Upper lobe of right lung (tissue), 1 donor: Measurements from ENCODE around the gene FOXP1. TPM values are rescaled to one million over a fixed set of nuclear protein-coding genes. Genes with fewer than 3 reads are reported as not detected.

Experiments used
- ATAC-seq: fragments of 200-7000 bp; cut with Tn5 transposase; one replicate; pipeline ENCODE4 v1.9.1; 2020; ENCODE audit warnings: mild to moderate bottlenecking, moderate library complexity
- DNase-seq: peaks from one replicate; pipeline ENCODE4 v3.0.0-alpha.2; 2020
- H3K27ac ChIP-seq: fragments of 200-600 bp; one replicate; pipeline ENCODE4 v1.8.0; 2022
- H3K27me3 ChIP-seq: fragments of 200-600 bp; one replicate; pipeline ENCODE4 v1.8.0; 2022; ENCODE audit warnings: mild to moderate bottlenecking
- H3K36me3 ChIP-seq: fragments of 200-600 bp; one replicate; pipeline ENCODE4 v1.8.0; 2022
- H3K4me1 ChIP-seq: fragments of 200-600 bp; one replicate; pipeline ENCODE4 v1.8.0; 2022
- H3K4me3 ChIP-seq: fragments of 200-600 bp; one replicate; pipeline ENCODE4 v1.8.0; 2022; ENCODE audit warnings: mild to moderate bottlenecking
- H3K9me3 ChIP-seq: fragments of 200-600 bp; one replicate; pipeline ENCODE4 v1.8.0; 2022
- CTCF ChIP-seq: fragments of 200-600 bp; IDR thresholded peaks from one replicate; pipeline ENCODE4 v1.8.0; 2022; ENCODE audit warnings: antibody characterized with exemption
- intact Hi-C: fragments of 100-400 bp; cut with DNase I; formaldehyde crosslinking; loops from one replicate; pipeline ENCODE4 v1.11.0; 2022
- total RNA-seq: library from RNA; stranded (reverse); fragmentation: NEBNext Ultra II Directional; extraction: Animal tissue kit (Norgen Biotek cat#: 25700); gene quantifications from one replicate; pipeline ENCODE4 v1.2.1, GENCODE V29; 2021
- donor health status: DM: no; HTN: yes; CAD: no; lungs with severe emphysema.

Gene FOXP1
- total RNA-seq, 1 donor from 2014 or later = 140 TPM

- Histone ChIP-seq H3K9me3 (no peaks in the 10 kb centered on the region), H3K4me3 (no peak overlapping the region), H3K27ac (no peak overlapping the region), H3K27me3 (no peaks in the 10 kb centered on the region), H3K4me1 (no peaks in the 10 kb centered on the region), H3K36me3 (peaks cover 5% of the 10 kb centered on the region)
- DNase-seq (no peak), ATAC-seq (no peak)
- TF ChIP-seq CTCF = no peak
- intact Hi-C loops = no loop called here
These were observed 13.0 kb downstream of the FOXP1 start for GRCh38 chr3:71570546-71570945.

GRCh38 chr3:71568207-71568606 lies 15.3 kb downstream of the FOXP1 start:
- Histone ChIP-seq H3K27me3 (no peaks in the 10 kb centered on the region), H3K4me3 (no peak overlapping the region), H3K9me3 (no peaks in the 10 kb centered on the region), H3K4me1 (no peaks in the 10 kb centered on the region), H3K36me3 (peaks cover 5% of the 10 kb centered on the region), H3K27ac (no peak overlapping the region)
- DNase-seq = no peak
- TF ChIP-seq CTCF = no peak
- ATAC-seq = no peak
- intact Hi-C loops = no loop called here

GRCh38 chr3:71566776-71567175 lies 16.8 kb downstream of the FOXP1 start:
- H3K4me1 ChIP-seq = no peaks in the 10 kb centered on the region
- H3K4me3 ChIP-seq = no peak overlapping the region
- no peak for ATAC-seq
- H3K27ac ChIP-seq = no peak overlapping the region
- no peaks in the 10 kb centered on the region for H3K27me3 ChIP-seq
- H3K36me3 ChIP-seq = peaks cover 5% of the 10 kb centered on the region
- DNase-seq = no peak
- no peaks in the 10 kb centered on the region for H3K9me3 ChIP-seq
- no peak for TF ChIP-seq CTCF
- intact Hi-C loops = no loop called here

- Histone ChIP-seq H3K27me3 (no peaks in the 10 kb centered on the region), H3K4me3 (no peak overlapping the region), H3K9me3 (no peaks in the 10 kb centered on the region), H3K36me3 (peaks cover 5% of the 10 kb centered on the region), H3K4me1 (no peaks in the 10 kb centered on the region), H3K27ac (no peak overlapping the region)
- no peak for ATAC-seq
- no peak for DNase-seq
- intact Hi-C loops = no loop called here
- no peak for TF ChIP-seq CTCF
These were observed 17.6 kb downstream of the FOXP1 start for GRCh38 chr3:71565976-71566375.

GRCh38 chr3:71565316-71565715 lies 18.2 kb downstream of the FOXP1 start:
- Histone ChIP-seq H3K9me3 (no peaks in the 10 kb centered on the region), H3K36me3 (peaks cover 5% of the 10 kb centered on the region), H3K4me3 (no peak overlapping the region), H3K27ac (no peak overlapping the region), H3K27me3 (no peaks in the 10 kb centered on the region), H3K4me1 (no peaks in the 10 kb centered on the region)
- DNase-seq (no peak), ATAC-seq (no peak)
- no peak for TF ChIP-seq CTCF
- intact Hi-C loops = no loop called here

GRCh38 chr3:71564361-71564760 lies 19.2 kb downstream of the FOXP1 start:
- intact Hi-C loops = no loop called here
- no peaks in the 10 kb centered on the region for H3K27me3 ChIP-seq
- H3K9me3 ChIP-seq = no peaks in the 10 kb centered on the region
- DNase-seq (no peak), ATAC-seq (no peak)
- H3K27ac ChIP-seq = no peak overlapping the region
- peaks cover 5% of the 10 kb centered on the region for H3K36me3 ChIP-seq
- no peak overlapping the region for H3K4me3 ChIP-seq
- no peaks in the 10 kb centered on the region for H3K4me1 ChIP-seq
- no peak for TF ChIP-seq CTCF
